ENCODE results near the gene HIRIP3. TPM values are rescaled to one million over a fixed set of nuclear protein-coding genes. Genes with fewer than 3 reads are reported as not detected.

Gene HIRIP3
- total and polyA plus RNA-seq, 2 of the 13 experiments (the other 11 are each of a cell fraction or from before 2014, with no cell fraction given): 12.6 to 17.2 TPM

DNA sequence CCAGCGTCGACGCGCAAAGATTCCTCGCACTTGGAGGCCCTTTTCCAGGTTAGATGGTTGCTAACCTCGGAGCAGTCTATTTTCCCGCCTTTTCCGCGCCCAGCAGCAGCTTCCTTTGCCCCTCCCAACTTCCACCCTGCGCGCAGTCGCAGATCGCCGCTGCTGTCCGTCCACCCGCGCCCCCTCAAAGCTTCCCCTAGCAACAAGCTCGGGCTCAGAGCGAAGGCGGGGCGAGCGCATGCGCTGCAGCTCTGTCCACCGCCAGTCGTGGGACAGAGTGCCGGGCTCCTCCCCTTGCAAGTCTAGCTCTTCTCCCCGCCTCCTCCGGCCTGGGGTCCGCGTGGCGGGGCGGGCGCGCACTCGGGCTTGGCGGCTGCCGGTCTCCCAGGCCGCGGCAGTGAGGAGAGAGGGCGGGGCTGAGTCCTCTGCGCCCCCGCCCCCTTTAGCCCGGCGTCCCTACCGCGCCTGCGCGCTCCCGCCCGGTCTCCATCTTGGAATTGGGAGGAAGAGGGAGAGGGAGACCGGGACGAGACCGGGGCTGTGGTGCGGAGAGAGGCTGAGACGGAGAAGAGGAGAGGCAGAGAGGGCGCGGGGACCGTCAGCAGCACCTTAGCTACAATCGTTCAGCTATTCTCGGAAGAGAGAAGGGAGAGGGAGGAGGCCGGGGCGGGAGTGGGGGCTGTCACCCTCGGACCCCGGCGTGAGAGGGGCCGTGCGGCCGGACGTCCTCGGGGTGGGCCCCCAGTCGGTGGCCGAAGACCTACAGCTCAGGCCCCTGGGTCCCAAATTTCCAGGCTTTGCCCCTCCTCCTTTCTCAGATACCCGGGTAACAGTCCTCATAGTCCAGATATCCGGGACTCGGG lies 21.8 kb downstream of the HIRIP3 start, which contains the start of gene TAOK2 (continued):
- TF ChIP-seq ZFP82 (CRISPR knock-in tag; IDR thresholded peaks at IDR 0.05; ENCODE audit: borderline replicate concordance): no peak; the same call in 1 of the 2 replicates
- no peak; the same call in 1 of the 2 replicates for TF ChIP-seq BHLHE40 (IDR thresholded peaks at IDR 0.05; ENCODE audit: low read length)
- no peak for TF ChIP-seq GRHL1 (CRISPR knock-in tag; conservative IDR thresholded peaks at IDR 0.05)
- TF ChIP-seq ARNT2 (CRISPR knock-in tag; IDR thresholded peaks at IDR 0.05; ENCODE audit: low read depth): peak; percentile 95
- TF ChIP-seq HINFP (CRISPR knock-in tag; IDR thresholded peaks at IDR 0.05; ENCODE audit: low read depth): peak; percentile 82; the same call in 1 of the 2 replicates
- no peak for TF ChIP-seq ZNF569 (CRISPR knock-in tag; IDR thresholded peaks at IDR 0.05; ENCODE audit: borderline replicate concordance)
- TF ChIP-seq KLF6 (CRISPR knock-in tag; IDR thresholded peaks at IDR 0.05): peak; percentile 71; the same call in 1 of the 2 replicates
- TF ChIP-seq, protein P1, sequence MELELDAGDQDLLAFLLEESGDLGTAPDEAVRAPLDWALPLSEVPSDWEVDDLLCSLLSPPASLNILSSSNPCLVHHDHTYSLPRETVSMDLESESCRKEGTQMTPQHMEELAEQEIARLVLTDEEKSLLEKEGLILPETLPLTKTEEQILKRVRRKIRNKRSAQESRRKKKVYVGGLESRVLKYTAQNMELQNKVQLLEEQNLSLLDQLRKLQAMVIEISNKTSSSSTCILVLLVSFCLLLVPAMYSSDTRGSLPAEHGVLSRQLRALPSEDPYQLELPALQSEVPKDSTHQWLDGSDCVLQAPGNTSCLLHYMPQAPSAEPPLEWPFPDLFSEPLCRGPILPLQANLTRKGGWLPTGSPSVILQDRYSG (CRISPR knock-in tag; IDR thresholded peaks at IDR 0.05): no peak
- TF ChIP-seq THYN1 (CRISPR knock-in tag; IDR thresholded peaks at IDR 0.05; ENCODE audit: borderline replicate concordance, low read depth): no peak
- TF ChIP-seq, protein P2, sequence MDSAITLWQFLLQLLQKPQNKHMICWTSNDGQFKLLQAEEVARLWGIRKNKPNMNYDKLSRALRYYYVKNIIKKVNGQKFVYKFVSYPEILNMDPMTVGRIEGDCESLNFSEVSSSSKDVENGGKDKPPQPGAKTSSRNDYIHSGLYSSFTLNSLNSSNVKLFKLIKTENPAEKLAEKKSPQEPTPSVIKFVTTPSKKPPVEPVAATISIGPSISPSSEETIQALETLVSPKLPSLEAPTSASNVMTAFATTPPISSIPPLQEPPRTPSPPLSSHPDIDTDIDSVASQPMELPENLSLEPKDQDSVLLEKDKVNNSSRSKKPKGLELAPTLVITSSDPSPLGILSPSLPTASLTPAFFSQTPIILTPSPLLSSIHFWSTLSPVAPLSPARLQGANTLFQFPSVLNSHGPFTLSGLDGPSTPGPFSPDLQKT (CRISPR knock-in tag; IDR thresholded peaks at IDR 0.05; ENCODE audit: borderline replicate concordance): no peak
- TF ChIP-seq NR2F1 (CRISPR knock-in tag; IDR thresholded peaks at IDR 0.05): no peak
- TF ChIP-seq ZNF512 (CRISPR knock-in tag; IDR thresholded peaks at IDR 0.05): no peak
- TF ChIP-seq RFX5 (IDR thresholded peaks at IDR 0.05; ENCODE audit: low read depth, low read length): peak; percentile 99
- TF ChIP-seq DR1 (CRISPR knock-in tag; IDR thresholded peaks at IDR 0.05): peak; percentile 96
- TF ChIP-seq, protein P3, sequence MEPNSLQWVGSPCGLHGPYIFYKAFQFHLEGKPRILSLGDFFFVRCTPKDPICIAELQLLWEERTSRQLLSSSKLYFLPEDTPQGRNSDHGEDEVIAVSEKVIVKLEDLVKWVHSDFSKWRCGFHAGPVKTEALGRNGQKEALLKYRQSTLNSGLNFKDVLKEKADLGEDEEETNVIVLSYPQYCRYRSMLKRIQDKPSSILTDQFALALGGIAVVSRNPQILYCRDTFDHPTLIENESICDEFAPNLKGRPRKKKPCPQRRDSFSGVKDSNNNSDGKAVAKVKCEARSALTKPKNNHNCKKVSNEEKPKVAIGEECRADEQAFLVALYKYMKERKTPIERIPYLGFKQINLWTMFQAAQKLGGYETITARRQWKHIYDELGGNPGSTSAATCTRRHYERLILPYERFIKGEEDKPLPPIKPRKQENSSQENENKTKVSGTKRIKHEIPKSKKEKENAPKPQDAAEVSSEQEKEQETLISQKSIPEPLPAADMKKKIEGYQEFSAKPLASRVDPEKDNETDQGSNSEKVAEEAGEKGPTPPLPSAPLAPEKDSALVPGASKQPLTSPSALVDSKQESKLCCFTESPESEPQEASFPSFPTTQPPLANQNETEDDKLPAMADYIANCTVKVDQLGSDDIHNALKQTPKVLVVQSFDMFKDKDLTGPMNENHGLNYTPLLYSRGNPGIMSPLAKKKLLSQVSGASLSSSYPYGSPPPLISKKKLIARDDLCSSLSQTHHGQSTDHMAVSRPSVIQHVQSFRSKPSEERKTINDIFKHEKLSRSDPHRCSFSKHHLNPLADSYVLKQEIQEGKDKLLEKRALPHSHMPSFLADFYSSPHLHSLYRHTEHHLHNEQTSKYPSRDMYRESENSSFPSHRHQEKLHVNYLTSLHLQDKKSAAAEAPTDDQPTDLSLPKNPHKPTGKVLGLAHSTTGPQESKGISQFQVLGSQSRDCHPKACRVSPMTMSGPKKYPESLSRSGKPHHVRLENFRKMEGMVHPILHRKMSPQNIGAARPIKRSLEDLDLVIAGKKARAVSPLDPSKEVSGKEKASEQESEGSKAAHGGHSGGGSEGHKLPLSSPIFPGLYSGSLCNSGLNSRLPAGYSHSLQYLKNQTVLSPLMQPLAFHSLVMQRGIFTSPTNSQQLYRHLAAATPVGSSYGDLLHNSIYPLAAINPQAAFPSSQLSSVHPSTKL (CRISPR knock-in tag; IDR thresholded peaks at IDR 0.05): peak; percentile 40; the same call in 1 of the 2 replicates

Measured in HepG2 (cell line).